Nucleus accumbens (tissue), 56 donors: ENCODE data around the gene CGNL1.
A peak's percentile ranks its signal among the peaks of the same experiment; 100 is the strongest.

Experiments used
- DNase-seq, 56 donors: peaks; one replicate each; lab custom pipeline; 2025; lab: John Stamatoyannopoulos, UW

The CGNL1 gene

GRCh38 chr15:57415602-57416001 is 39.3 kb downstream of the CGNL1 start:
- DNase-seq: no peak

GRCh38 chr15:57418635-57419034 is 42.3 kb downstream of the CGNL1 start:
- no peak for DNase-seq

- no peak for DNase-seq
These were observed 43.0 kb downstream of the CGNL1 start for GRCh38 chr15:57419335-57419734.

DNA sequence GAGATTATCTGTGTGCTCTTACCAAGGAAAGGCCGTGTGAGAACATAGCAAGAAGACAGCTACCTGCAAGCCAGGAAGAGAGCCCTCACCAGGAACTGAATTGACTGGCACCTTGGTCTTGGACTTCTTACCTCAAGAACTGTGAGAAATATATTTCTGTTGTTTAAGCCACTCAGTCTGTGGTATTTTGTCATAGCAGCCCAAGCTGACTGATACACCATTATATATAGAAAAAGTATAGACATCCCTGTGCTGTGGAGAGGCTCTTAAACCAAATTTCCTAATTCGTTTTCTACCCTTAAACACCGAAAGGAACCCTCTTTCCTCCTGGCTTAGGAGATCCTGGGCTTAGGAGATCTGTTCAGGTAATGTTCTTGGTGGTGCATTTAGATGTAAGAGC is 44.8 kb downstream of the CGNL1 start:
- no peak for DNase-seq

- no peak for DNase-seq
These were observed 45.2 kb downstream of the CGNL1 start for GRCh38 chr15:57421551-57421950.

DNA sequence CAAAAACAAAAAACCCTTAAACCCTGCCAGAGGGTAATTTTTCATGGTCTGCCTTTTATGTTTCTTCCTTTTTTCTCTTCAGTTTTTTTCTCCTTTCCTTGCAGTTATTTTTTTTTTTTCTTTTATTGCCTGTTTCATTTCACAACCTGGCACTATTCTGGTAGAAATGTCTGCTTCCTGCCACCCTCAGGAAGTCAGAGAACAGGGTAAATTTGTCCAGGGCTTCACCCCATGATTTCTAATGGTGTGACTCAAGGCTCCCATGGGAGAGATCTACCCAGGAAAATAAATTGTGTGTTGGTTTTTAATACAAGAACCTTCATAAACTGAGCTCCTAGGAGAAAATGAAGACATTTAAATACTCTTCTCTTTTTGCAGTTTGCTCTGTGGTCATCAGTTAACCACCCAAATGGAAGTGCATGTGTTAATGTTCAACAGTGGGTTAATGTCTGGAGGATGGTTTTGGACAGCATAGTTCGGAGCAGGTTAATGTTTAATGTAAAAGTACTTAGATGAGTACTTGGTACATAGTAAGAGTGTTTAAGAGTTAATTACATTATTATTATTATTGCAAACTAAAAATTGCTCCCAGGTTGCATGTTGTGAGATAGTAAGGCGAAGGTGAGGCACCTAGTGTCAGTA is 45.9 kb downstream of the CGNL1 start:
- no peak for DNase-seq

DNA sequence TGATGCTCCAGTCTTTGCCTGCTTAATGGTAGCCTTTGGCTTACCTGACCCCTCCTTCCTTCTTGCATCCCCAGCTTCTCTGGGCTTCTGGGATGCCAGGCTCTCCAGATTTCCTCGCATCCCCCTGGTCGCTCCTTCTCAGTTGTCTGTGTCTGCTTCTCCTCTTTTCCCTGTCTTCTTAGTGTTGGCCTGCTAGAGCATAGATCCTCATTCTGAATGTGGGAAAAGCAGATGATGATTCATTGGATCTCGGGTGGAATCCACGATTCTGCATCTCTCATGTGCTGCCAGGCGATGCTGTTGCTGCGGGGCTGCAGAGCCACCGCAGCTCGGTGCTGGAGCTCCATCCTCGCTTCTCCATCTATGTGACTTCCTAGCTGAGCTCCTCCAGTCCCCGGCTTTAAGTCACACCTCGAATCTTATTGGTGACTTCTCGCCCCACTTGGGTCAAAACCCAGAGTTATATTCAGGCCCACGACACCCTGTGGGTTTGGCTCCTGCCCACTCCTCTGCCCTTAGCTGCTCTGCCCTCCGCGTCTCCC is 47.4 kb downstream of the CGNL1 start:
- DNase-seq: no peak

DNA sequence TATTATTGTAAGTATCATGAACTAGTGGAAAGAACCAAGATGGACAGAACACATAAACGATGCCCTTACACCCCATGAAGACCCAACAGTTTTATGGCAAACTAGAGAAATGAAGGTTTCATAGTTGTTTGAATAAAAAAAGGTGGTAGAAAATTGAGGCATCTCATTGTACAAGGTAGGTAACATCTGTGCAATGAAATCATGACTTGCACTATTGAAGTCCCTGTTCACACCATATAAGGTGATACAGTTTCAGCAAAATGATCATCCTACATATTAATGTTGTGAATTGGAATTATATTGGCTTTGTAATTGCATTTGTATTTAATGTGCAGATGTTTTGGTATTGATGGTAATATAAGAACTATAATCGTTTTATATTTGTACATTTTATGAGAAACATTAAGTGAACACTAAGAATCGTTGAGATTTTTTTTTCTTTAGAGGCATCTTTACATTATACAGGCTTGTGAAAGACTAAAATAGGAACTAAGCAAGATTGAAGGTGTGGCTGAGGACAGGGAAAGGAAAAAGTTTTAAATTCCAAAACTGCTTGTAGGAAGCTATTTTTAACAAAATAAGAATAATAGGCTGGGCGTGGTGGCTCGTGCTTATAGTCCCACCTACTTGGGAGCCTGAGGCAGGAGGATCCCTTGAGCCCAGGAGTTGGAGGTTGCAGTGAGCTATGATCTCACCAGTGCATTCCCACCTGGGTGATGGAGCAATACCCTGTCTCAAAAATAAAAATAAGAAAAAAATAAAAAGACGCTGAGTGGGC is 48.5 kb downstream of the CGNL1 start:
- DNase-seq: no peak

DNA sequence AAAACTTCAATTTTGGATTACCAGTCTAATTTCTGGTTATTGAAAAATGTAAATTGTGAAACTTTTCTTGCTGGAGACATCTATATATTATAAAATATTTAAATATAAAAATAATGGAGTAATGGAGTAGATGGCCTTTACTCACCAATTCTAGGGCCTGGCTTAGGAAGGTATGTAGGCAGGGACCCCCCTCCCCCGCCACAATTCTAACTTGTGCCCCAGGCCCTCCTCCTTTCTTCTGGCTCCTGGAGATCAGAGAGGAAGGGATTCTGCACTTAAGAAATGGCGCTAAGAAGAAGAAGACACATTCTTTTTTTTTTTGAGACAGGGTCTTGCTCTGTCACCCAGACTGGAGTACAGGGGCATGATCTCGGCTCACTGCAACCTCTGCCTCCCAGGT is 49.5 kb downstream of the CGNL1 start:
- no peak for DNase-seq

- no peak for DNase-seq
These were observed 51.1 kb downstream of the CGNL1 start for GRCh38 chr15:57427367-57427821.

GRCh38 chr15:57432141-57432741 is 55.9 kb downstream of the CGNL1 start:
- DNase-seq: peak in 13 of 56 donors; percentile 3 to 56 (median 19)

GRCh38 chr15:57436166-57436565 is 59.9 kb downstream of the CGNL1 start:
- DNase-seq: no peak

- DNase-seq: peak in 1 of 56 donors; percentile 4
These were observed 60.7 kb downstream of the CGNL1 start for GRCh38 chr15:57436961-57437360.

DNA sequence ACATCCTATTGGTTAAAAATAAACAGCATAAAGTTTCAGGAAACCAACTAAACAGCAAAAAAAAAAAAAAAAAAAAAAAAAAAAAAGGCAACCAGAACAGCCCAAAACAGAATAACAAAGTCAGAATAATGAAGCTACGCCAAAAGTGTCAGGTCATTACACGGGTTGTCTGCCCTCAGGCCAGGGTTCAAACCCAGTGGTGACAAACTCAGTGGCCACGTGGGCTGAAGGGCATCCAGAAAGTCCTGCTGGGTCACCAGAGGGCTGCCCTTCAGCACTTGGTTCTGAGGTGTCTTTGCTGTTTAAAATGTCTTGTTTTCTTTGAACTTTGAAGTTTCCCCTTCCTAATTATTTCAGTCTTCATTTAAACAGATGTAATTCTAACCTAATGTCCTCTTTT is 61.3 kb downstream of the CGNL1 start:
- no peak for DNase-seq

DNA sequence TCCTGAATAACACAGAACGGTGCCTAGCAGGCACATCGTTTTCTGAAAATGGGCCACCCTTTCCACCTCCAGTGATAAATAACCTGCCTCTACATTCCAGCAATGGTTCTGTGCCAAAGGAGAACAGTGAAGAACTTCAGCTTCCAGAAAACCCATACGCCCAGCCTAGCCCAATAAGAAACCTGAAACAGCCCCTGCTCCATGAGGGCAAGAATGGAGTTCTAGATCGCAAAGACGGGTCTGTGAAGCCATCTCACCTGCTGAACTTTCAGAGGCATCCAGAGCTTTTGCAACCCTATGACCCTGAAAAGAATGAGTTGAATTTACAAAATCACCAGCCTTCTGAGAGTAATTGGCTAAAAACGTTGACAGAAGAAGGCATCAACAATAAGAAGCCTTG is 61.9 kb downstream of the CGNL1 start:
- DNase-seq: no peak

GRCh38 chr15:57439128-57440027 is 63.1 kb downstream of the CGNL1 start:
- DNase-seq: no peak

- no peak for DNase-seq
These were observed 63.9 kb downstream of the CGNL1 start for GRCh38 chr15:57440167-57440566.

GRCh38 chr15:57440799-57441198 is 64.5 kb downstream of the CGNL1 start:
- no peak for DNase-seq

DNA sequence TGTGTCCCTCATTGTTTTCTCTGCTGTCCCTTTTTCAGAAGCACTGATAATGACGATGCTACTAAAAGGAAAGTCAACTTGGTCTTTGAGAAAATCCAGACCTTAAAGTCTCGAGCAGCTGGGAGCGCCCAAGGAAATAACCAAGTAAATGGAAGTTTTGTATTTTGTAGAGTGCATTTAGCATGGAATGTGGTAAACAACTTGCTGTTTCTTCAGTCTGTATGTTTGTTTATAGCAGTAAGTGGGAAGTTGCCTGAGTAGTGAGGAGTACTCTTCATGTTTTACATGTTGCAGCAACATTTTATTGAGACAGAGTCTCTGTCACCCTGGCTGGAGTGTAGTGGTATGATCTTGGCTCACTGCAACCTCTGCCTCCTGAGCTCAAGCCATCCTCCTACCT is 66.0 kb downstream of the CGNL1 start:
- no peak for DNase-seq

GRCh38 chr15:57443486-57443885 is 67.2 kb downstream of the CGNL1 start:
- no peak for DNase-seq
